GM18870 (cell line): ENCODE results near the gene APOL6.

ENCODE experiments used
- ATAC-seq: cut with Tn5 transposase; IDR thresholded peaks from one replicate; pipeline ENCODE4 v1.9.1; 2021; ENCODE audit warnings: moderate library complexity; ENCODE audit not compliant: unreplicated experiment

The APOL6 gene, protein sequence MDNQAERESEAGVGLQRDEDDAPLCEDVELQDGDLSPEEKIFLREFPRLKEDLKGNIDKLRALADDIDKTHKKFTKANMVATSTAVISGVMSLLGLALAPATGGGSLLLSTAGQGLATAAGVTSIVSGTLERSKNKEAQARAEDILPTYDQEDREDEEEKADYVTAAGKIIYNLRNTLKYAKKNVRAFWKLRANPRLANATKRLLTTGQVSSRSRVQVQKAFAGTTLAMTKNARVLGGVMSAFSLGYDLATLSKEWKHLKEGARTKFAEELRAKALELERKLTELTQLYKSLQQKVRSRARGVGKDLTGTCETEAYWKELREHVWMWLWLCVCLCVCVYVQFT

GRCh38 chr22:35648066-35649025 lies at the start of gene APOL6:
Gene APOL6 (plus strand): TSS chr22:35648446. CDS start chr22:35656426, 7,980 bp downstream.
- no peak for ATAC-seq

DNA sequence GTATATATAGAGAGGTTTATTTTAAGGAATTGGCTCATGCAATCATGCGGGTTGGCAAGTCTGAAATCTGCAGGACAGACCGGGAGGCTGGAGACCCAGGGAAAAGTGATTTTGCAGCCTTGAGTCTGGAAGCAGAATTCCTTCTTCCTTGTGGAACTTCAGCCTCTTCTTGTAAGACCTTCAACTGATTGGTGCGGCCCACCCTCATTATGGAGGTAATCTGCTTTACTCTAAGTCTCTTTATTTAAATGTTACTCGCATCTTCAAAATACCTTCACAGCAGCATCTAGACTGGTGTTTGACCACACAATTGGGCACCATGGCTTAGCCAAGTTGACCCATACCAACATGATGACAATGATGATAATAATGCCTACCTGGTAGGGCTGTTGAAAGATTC lies 48.9 kb upstream of the APOL6 start:
- no peak for ATAC-seq

- no peak for ATAC-seq
Observed at GRCh38 chr22:35600476-35600875, 47.8 kb upstream of the APOL6 start.

DNA sequence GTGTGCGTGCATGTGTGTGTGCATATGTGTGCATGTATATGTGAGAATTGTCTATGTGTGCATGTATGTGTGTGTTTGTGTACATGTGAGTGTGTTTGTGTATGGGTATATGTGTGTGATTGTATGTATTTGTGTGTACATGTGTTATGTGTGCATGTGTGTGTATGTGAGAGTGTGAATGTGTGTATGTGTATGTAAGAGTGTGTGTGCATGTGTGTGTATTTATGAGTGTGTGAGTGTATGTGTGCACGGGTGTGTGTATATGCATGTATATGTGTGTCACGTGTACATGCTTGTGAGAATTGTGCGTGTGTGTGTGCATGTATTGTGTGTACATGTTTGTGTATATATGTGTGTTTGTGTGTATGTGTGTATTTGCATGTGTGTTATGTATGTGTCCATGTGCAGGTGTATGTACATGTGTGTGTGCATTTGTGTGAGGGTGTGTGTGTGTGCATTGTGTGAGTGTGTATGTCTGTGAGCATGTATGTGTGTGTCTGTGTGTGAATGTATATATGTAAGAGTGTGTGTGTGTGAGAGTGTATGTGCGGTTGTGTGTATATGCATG lies 47.1 kb upstream of the APOL6 start:
- no peak for ATAC-seq

GRCh38 chr22:35601743-35602615 lies 46.3 kb upstream of the APOL6 start:
- no peak for ATAC-seq

DNA sequence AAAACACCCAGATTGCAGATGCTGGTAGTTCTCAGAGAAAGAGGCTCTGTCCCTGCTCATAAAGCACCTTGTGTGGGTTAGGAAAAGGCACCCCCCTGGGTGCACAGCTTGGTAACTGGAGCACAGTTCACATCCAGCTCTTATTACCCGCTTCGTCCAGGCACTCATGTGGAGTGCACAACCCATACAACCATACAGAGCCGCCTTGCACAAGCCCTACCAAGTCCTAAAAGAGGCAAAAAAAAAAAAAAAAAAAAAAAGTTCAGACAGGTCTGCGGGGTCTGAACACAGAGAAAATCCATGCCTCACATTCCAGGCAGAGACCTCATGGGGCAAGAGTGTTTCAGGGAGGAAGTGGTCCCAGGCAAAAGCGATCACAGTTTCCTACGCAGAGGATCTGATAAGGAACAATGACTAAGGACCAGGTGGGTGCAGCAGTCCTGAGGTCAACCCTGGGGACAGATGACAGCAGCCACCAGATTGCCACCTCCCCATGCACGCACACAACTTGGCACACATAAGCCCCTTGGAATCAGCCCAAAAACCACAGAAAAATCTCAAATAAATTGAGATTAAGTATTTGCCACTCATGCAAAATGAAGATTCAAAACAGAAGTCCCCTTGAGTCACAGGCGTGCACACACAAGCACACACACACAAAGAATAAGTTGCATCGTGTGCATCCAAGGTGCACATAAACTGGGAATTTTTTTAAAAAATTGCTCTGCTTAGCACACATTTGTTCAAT lies 43.5 kb upstream of the APOL6 start:
- no peak for ATAC-seq

DNA sequence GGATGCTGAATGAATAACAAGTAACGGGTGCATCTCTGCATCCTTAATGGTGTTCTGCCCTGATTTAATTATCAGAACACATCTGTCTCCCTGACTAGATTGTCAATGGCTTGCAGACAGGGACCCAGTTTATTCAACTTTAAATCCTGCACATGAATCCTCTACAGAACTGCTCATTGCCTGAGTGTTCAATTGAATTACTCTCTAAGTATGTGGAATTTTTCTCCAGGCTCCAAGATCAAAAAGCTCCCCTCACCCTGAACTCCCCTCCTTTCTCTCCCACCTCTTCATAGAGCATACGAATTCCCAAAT lies 42.9 kb upstream of the APOL6 start:
- no peak for ATAC-seq

DNA sequence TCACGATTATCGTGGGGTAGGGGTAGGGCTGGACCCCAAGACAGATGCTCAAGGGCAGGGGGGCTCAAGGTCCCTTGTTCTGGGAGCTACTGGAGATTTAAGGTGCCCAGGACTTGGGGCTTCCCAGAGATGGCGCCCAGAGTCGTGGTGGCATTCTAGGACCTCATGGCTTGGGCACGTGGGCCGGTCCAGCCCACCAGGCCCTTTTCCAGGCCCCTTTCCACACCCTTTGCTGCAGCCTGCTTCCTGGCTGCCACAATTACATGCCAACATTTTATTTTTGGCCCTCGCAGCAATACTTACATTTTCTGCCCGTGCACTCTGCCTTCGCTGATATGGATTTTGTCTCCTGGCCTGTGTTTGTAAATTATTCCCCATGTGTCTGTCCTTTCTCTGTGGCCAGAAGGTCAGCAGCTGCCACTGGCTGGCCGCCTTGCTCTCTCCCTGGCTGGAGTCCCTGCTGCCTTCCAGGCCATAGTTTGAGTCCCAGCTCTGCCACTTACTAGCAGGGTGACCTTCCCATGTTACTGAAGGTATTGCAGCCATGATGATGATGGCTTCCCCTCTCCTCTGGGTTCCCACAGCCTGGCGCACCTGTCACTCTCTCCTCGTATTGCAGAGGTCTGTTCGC lies 42.3 kb upstream of the APOL6 start:
- ATAC-seq: no peak

GRCh38 chr22:35606916-35607315 lies 41.3 kb upstream of the APOL6 start:
- no peak for ATAC-seq

GRCh38 chr22:35608088-35608487 lies 40.2 kb upstream of the APOL6 start:
- no peak for ATAC-seq

DNA sequence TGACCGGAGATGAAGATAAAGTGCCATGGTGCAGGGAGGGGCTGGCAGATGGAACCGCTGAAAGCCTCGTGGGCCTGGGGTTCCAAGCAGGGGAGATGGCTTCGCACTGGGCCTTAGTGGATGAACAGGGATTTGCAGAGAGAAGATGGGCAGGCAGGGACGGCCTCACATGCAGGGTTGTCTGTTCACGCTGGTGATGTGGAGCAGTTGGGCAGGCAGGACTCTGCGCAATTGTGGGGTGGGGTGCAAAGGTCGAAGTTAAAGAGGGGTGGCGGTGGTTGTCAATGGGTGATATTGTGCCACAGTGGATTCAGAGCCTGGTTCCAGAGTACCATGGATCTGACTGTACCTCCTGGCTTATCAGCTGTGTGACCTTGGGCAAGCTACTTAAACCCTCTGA lies 39.0 kb upstream of the APOL6 start:
- no peak for ATAC-seq

DNA sequence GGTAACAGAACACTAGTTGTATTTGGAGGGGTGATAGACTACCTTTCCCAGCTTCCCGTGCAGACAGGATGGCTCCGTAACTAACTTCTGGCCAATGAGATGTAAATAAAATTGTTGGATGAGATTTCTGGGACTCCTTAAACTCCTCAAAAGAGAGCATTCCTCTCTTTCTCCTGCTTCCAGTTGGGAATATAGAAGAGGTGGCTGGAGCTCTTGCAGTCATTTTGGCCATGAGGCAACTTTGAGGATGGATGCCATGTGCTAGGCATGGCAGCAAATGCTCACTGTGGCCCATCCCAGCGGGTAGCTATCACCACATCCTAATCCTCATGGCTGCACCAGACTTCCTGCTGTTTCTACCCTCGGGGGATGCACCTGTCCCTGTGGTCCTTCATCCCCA lies 38.5 kb upstream of the APOL6 start:
- no peak for ATAC-seq

- no peak for ATAC-seq
Observed at GRCh38 chr22:35610741-35611140, 37.5 kb upstream of the APOL6 start.

- no peak for ATAC-seq
Observed at GRCh38 chr22:35611200-35611890, 36.9 kb upstream of the APOL6 start.

GRCh38 chr22:35611891-35612576 lies 36.2 kb upstream of the APOL6 start:
- ATAC-seq: no peak

DNA sequence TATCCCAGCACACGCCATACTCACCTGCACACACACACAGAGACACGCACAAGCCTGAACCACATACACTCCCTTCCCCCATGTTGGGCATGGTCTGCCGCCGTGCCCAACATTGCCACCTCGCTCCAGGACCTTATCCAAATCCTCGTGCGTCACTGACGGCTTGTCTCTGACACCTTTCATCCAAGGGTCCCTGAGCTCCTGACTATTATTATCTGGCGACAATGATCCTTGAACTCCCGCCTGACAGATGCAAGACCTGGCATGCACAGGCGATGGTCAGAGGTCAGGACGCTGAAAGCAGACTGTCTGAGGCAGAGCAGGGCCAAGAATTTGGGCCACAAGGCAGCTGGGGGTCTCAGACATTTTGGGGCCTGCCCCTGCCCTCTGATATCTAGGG lies 35.3 kb upstream of the APOL6 start:
- ATAC-seq: no peak

- no peak for ATAC-seq
Observed at GRCh38 chr22:35614404-35614803, 33.8 kb upstream of the APOL6 start.

- no peak for ATAC-seq
Observed at GRCh38 chr22:35615156-35615555, 33.1 kb upstream of the APOL6 start.

GRCh38 chr22:35616043-35616442 lies 32.2 kb upstream of the APOL6 start:
- ATAC-seq: no peak
